Fibroblast of villous mesenchyme (primary cell): ENCODE results near the gene UBE3D. TPM values are rescaled to one million over a fixed set of nuclear protein-coding genes. Genes with fewer than 3 reads are reported as not detected.
A peak's percentile ranks its signal among the peaks of the same experiment; 100 is the strongest.

Source experiments
- DNase-seq: peaks from one replicate; pipeline ENCODE4 v3.0.0-alpha.2; 2010; ENCODE audit warnings: low read depth
- H3K4me3 ChIP-seq: 2 replicates; pipeline ENCODE4 v1.5.1; 2011; ENCODE audit warnings: low read depth, mild to moderate bottlenecking, low read length
- total RNA-seq: library from RNA; depleted of rRNA; stranded (reverse); fragments of >200 nt; gene quantifications from 2 replicates; pipeline ENCODE4 v1.2.3, GENCODE V29; 2012
- TF ChIP-seq, protein P1 (sequence below): IDR thresholded peaks from 2 replicates; pipeline ENCODE4 v1.5.1; 2012; ENCODE audit warnings: low read depth, mild to moderate bottlenecking, low read length; ENCODE audit not compliant: insufficient read depth

UBE3D gene
- total RNA-seq, 1 donor: 9.5 TPM

DNA sequence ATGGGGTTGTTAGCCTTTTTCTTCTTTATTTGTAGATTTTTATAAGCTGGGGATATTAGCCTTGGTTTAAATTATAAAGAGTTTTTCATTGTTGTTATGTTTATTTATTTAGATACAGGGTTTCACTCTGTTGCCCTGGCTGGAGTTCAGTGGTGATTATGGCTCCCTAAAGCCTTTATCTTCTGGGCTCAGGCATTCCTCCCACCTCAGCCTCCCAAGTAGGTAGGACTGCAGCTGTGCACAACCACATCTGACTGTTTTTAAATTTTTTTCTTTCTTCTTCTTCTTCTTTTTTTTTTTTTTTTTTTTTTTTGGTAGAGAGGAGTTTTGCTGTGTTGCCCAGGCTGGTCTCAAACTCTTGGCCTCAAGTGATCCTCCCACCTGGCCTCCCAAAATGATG lies 80.9 kb downstream of the UBE3D start:
- TF ChIP-seq, protein P1, sequence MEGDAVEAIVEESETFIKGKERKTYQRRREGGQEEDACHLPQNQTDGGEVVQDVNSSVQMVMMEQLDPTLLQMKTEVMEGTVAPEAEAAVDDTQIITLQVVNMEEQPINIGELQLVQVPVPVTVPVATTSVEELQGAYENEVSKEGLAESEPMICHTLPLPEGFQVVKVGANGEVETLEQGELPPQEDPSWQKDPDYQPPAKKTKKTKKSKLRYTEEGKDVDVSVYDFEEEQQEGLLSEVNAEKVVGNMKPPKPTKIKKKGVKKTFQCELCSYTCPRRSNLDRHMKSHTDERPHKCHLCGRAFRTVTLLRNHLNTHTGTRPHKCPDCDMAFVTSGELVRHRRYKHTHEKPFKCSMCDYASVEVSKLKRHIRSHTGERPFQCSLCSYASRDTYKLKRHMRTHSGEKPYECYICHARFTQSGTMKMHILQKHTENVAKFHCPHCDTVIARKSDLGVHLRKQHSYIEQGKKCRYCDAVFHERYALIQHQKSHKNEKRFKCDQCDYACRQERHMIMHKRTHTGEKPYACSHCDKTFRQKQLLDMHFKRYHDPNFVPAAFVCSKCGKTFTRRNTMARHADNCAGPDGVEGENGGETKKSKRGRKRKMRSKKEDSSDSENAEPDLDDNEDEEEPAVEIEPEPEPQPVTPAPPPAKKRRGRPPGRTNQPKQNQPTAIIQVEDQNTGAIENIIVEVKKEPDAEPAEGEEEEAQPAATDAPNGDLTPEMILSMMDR: no peak

DNA sequence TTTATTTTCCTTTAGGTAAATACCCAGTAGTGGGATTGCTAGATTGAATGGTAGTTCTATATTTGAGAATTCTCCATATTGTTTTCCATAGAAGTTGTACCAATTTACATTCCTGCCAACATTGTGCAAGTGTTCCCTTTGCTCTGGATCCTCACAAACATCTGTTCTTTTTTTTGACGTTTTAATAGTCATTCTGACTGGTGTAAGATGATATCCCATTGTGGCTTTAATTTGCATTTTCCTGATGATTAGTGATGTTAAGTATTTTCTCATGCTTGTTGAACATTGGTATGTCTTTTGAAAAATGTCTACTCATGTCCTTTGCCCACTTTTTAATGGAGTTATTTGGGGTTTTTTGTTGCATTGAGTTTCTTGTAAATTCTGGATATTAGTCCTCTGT lies 85.6 kb downstream of the UBE3D start:
- TF ChIP-seq, protein P1: no peak
- peak; percentile 86 for DNase-seq
- H3K4me3 ChIP-seq: no peak overlapping the region

More for the DNA sequence above, 80.9 kb downstream of the UBE3D start:
- H3K4me3 ChIP-seq: no peak overlapping the region
- no peak for DNase-seq

DNA sequence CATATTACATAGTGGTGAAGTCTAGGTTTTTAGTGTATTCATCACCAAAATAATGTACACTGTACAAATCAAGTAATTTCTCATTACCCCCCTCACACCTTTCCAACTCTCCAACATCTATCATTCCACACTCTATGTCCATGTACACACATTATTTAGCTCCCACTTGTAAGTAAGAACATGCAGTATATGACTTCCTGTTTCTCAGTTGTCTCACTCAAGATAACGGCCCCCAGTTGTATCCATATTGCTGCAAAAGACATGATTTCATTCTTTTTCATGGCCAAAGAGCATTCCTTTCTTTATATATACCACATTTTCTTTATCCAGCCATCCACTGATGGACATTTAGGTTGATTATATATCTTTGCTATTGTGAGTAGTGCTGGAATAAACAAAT lies 86.0 kb downstream of the UBE3D start:
- no peak for DNase-seq
- TF ChIP-seq, protein P1: no peak
- no peak overlapping the region for H3K4me3 ChIP-seq

DNA sequence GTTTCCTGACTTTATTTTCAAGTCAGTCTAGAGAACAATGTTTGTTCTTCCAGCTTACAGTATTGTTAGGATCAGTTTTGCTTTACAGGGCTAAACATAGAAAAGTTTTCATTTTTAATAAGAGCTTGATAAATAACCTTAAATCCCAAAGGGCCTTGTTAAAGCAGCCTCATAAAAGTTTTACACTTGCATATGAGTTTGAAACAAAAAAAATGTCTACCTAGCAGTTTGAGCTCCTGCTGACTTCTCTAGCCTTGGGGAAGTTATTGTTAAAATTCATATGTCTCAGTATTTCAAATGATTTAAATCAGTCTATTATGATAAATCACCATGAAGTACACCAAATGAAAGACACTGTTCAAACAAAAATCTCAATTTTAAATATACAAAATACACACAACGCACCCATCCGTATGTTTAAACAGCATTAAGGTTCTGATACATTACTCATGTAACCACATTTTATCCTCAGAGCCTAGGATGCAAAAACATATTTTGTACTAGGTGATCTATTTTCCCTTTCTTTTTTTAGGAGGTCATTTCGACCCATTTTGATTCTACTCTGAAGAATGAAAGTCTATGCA lies 87.2 kb downstream of the UBE3D start:
- TF ChIP-seq, protein P1: no peak
- H3K4me3 ChIP-seq: no peak overlapping the region
- no peak for DNase-seq

DNA sequence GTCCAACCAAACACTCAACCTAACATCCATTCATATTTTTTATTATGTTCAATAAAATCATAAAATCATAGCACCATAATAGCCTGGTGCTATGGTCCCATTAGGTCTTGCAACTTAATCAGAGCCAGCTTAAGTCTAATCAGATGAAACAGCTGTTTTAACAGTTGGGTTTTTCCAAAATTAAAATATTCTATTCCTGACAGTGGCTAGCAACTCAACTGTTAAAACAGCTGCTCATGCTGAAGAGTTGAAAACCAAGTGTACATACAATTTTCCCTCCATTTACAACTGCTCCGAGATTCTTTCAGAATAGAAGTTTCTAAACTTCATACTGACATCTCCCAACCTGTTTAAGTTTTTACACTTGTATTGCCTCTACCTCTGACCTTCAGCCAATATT lies 89.5 kb downstream of the UBE3D start:
- TF ChIP-seq, protein P1: no peak
- no peak for DNase-seq
- H3K4me3 ChIP-seq: no peak overlapping the region

DNA sequence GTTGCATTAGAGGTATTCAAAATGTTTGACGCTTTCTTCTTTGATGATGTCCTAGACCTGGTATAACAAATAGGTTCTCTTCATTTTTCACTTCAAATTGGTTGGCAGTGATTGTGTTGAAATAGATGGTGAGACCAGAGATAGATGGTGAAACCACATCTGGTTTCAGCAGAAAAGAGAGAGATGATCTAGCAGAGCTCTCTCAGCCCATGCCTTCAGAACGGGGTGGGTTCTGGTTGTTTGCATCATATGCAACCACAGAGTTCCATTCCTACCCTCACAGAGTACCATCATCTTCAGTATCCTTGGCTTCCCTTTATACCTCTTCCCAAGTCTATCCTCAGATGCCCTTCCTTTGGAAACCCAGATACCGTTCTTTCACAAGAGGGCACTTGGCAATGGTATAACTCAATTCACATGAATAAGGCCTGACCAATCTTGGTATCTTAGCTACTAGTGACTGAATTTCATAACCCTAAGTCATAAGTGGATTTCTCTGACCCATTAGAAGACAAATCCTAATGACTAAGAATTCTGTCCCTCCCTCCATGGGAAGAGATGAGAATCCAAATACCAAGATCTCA lies 93.7 kb downstream of the UBE3D start:
- no peak overlapping the region for H3K4me3 ChIP-seq
- TF ChIP-seq, protein P1: no peak
- DNase-seq: no peak

DNA sequence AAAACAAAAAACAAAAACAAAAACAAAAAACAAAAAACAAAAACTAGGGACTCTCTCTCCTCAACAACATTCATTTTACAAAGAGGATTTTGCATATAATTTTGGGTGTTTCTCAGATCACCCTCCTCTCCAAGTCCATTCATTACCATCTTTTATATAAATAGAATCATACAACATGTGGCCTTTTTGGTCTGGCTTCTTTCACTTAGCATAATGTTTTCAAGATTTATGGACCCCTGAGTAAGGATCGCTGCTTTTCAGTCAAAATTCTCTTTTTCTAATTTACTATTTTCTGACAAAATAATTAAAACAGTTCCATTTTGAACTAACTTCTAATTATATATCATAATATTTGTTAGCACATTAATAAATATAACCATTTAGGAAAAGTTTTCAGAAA lies 94.8 kb downstream of the UBE3D start:
- DNase-seq: no peak
- H3K4me3 ChIP-seq: no peak overlapping the region
- TF ChIP-seq, protein P1: no peak
